PC-3 (cell line): Measurements from ENCODE around the gene AFG1L. TPM values are rescaled to one million over a fixed set of nuclear protein-coding genes. Genes with fewer than 3 reads are reported as not detected.
A peak's percentile ranks its signal among the peaks of the same experiment; 100 is the strongest.

Experiments used
- ATAC-seq: fragments of 200-7000 bp; cut with Tn5 transposase; 2 replicates; pipeline ENCODE4 v1.9.1; 2020; ENCODE audit warnings: mild to moderate bottlenecking, moderate library complexity
- BruUV-seq: library from RNA; stranded (reverse); fragments of 400-500 nt; replicated peaks from 2 replicates; lab custom pipeline; 2021; lab: Mats Ljungman, UMichigan
- CTCF ChIA-PET: fragments of 300-600 bp; sonication (Branson Sonifier 250); formaldehyde crosslinking; loops from one replicate; lab custom pipeline; 2022; ENCODE audit warnings: antibody characterized with exemption; lab: Charles Lee
- POLR2A ChIA-PET: fragments of 300-600 bp; sonication (Branson Sonifier 250); formaldehyde crosslinking; loops from one replicate; lab custom pipeline; 2022; ENCODE audit warnings: antibody characterized with exemption; ENCODE audit not compliant: unreplicated experiment; lab: Charles Lee
- DNase-seq: peaks from one replicate; pipeline ENCODE4 v3.0.0-alpha.2; 2015
- H2AFZ ChIP-seq: fragments of 300-600 bp; sonication (generic); 2 replicates; pipeline ENCODE4 v1.6.0; 2016; ENCODE audit warnings: antibody characterized with exemption, low read length
- H3F3A ChIP-seq: fragments of 300-600 bp; sonication (generic); one replicate; pipeline ENCODE4 v1.6.0; 2017; ENCODE audit warnings: antibody characterized with exemption, low read length, control low read depth, mild to moderate bottlenecking; ENCODE audit not compliant: unreplicated experiment
- H3K27ac ChIP-seq: fragments of 300-600 bp; sonication (generic); 2 replicates; pipeline ENCODE4 v1.5.1; 2016; ENCODE audit warnings: mild to moderate bottlenecking, low read length
- H3K27me3 ChIP-seq: fragments of 300-600 bp; sonication (generic); 2 replicates; pipeline ENCODE4 v1.6.1; 2016; ENCODE audit warnings: low read length, mixed read lengths
- H3K36me3 ChIP-seq: fragments of 300-600 bp; sonication (generic); 2 replicates; pipeline ENCODE4 v1.6.1; 2016; ENCODE audit warnings: low read depth, mixed run types, low read length, mixed read lengths
- H3K4me1 ChIP-seq: fragments of 300-600 bp; sonication (generic); 2 replicates; pipeline ENCODE4 v1.5.1; 2016; ENCODE audit warnings: low read length; ENCODE audit not compliant: insufficient read depth
- H3K4me2 ChIP-seq: fragments of 300-600 bp; sonication (generic); 2 replicates; pipeline ENCODE4 v1.6.0; 2016; ENCODE audit warnings: low read length
- H3K4me3 ChIP-seq: fragments of 300-600 bp; sonication (generic); 2 replicates; pipeline ENCODE4 v1.5.1; 2016; ENCODE audit warnings: mild to moderate bottlenecking, low read length, mixed read lengths
- H3K79me2 ChIP-seq: fragments of 300-600 bp; sonication (generic); 2 replicates; pipeline ENCODE4 v1.6.1; 2017; ENCODE audit warnings: low read length, mixed read lengths
- H3K9ac ChIP-seq: fragments of 300-600 bp; sonication (generic); 2 replicates; pipeline ENCODE4 v1.6.0; 2016; ENCODE audit warnings: mild to moderate bottlenecking, low read length
- H3K9me2 ChIP-seq: fragments of 300-600 bp; sonication (generic); replicated peaks from 2 replicates; pipeline ENCODE4 v1.6.1; 2016; ENCODE audit warnings: mixed run types, low read length, mixed read lengths
- H3K9me3 ChIP-seq: fragments of 300-600 bp; sonication (generic); 2 replicates; pipeline ENCODE4 v1.6.1; 2016; ENCODE audit warnings: low read length, mixed read lengths
- H4K20me1 ChIP-seq: fragments of 300-600 bp; sonication (generic); 2 replicates; pipeline ENCODE4 v1.6.1; 2016; ENCODE audit warnings: low read length, mixed read lengths
- CTCF ChIP-seq: fragments of 300-600 bp; sonication (generic); conservative IDR thresholded peaks from 2 replicates; pipeline ENCODE4 v1.5.1; 2017; ENCODE audit warnings: antibody characterized with exemption, low read depth, mild to moderate bottlenecking, low read length
- EZH2 ChIP-seq: fragments of 300-600 bp; sonication (generic); IDR thresholded peaks from one replicate; pipeline ENCODE4 v1.6.1; 2017; ENCODE audit warnings: antibody characterized with exemption, mild to moderate bottlenecking, low read length; ENCODE audit not compliant: unreplicated experiment
- EZH2phosphoT487 ChIP-seq: fragments of 300-600 bp; sonication (generic); IDR thresholded peaks from 2 replicates; pipeline ENCODE4 v1.6.1; 2018; ENCODE audit warnings: mild to moderate bottlenecking, antibody characterized with exemption, low read length, borderline replicate concordance
- intact Hi-C: fragments of 100-400 bp; cut with micrococcal nuclease; formaldehyde crosslinking; loops from 2 replicates; pipeline ENCODE4 v1.9.0; 2023
- total RNA-seq: library from RNA; depleted of rRNA; stranded (reverse); fragments of >200 nt; gene quantifications from 2 replicates; pipeline ENCODE4 v1.2.3, GENCODE V29; 2014

AFG1L gene
- total RNA-seq, 1 experiment from 2014 or later, result 3.6 TPM

GRCh38 chr6:108524528-108525248 lies 229.8 kb downstream of the AFG1L start:
- POLR2A ChIA-PET, result no interaction called here
- Histone ChIP-seq H4K20me1 (no peaks in the 10 kb centered on the region), H3K27me3 (no peaks in the 10 kb centered on the region), H3K27ac (no peak overlapping the region), H3K36me3 (no peaks in the 10 kb centered on the region), H3K4me2 (no peak overlapping the region), H3K4me1 (no peaks in the 10 kb centered on the region), H2AFZ (no peak overlapping the region), H3F3A (no peaks in the 10 kb centered on the region), H3K79me2 (no peaks in the 10 kb centered on the region), H3K9me3 (no peaks in the 10 kb centered on the region), H3K9me2 (no peaks in the 10 kb centered on the region), H3K4me3 (no peak overlapping the region), H3K9ac (no peak overlapping the region)
- ATAC-seq (no peak), DNase-seq (no peak)
- TF ChIP-seq CTCF (no peak), EZH2 (no peak), EZH2phosphoT487 (no peak)
- CTCF ChIA-PET, result no interaction called here
- no TSS peak for BruUV-seq
- intact Hi-C loops, result loop anchor here (5.0 kb wide), 1 partner anchor 542 kb away; no protein-coding TSS in a partner anchor

GRCh38 chr6:108526739-108527174 lies 231.9 kb downstream of the AFG1L start:
- Histone ChIP-seq H4K20me1 (no peaks in the 10 kb centered on the region), H3K27me3 (no peaks in the 10 kb centered on the region), H3K9ac (no peak overlapping the region), H2AFZ (no peak overlapping the region), H3K9me2 (no peaks in the 10 kb centered on the region), H3K79me2 (no peaks in the 10 kb centered on the region), H3F3A (no peaks in the 10 kb centered on the region), H3K4me3 (no peak overlapping the region), H3K36me3 (no peaks in the 10 kb centered on the region), H3K9me3 (no peaks in the 10 kb centered on the region), H3K4me1 (no peaks in the 10 kb centered on the region), H3K27ac (no peak overlapping the region), H3K4me2 (no peak overlapping the region)
- TF ChIP-seq CTCF (peak; percentile 74), EZH2phosphoT487 (no peak)
- BruUV-seq, result no TSS peak
- intact Hi-C loops, result loop anchor here (2.0 to 5.0 kb wide), 2 partner anchors 414 to 544 kb away; no protein-coding TSS in a partner anchor
- CTCF ChIA-PET, result no interaction called here
- ATAC-seq (no peak), DNase-seq (peak; percentile 58)
- POLR2A ChIA-PET, result interaction anchor here (0.6 kb wide), 1 partner anchor 303 kb away, joined by 6 read pairs; no protein-coding TSS in a partner anchor

- no peak for DNase-seq
- H3K9me3 ChIP-seq, result no peaks in the 10 kb centered on the region
- no peaks in the 10 kb centered on the region for H3F3A ChIP-seq
- ATAC-seq, result no peak
- no peaks in the 10 kb centered on the region for H3K36me3 ChIP-seq
- TF ChIP-seq EZH2 (no peak), CTCF (no peak), EZH2phosphoT487 (no peak)
- H3K4me2 ChIP-seq, result no peak overlapping the region
- H4K20me1 ChIP-seq, result no peaks in the 10 kb centered on the region
- H3K9ac ChIP-seq, result no peak overlapping the region
- CTCF ChIA-PET, result no interaction called here
- no peak overlapping the region for H3K27ac ChIP-seq
- POLR2A ChIA-PET, result no interaction called here
- no peaks in the 10 kb centered on the region for H3K27me3 ChIP-seq
- intact Hi-C loops, result loop anchor here (5.0 kb wide), 1 partner anchor 547 kb away; no protein-coding TSS in a partner anchor
- no peaks in the 10 kb centered on the region for H3K9me2 ChIP-seq
- no peak overlapping the region for H3K4me3 ChIP-seq
- BruUV-seq, result no TSS peak
- H3K79me2 ChIP-seq, result no peaks in the 10 kb centered on the region
- no peaks in the 10 kb centered on the region for H3K4me1 ChIP-seq
- H2AFZ ChIP-seq, result no peak overlapping the region
Observed at GRCh38 chr6:108528878-108529277, 234.0 kb downstream of the AFG1L start.
